BLaER1 (cell line): ENCODE results near the gene UBQLNL.

ENCODE experiments used
- H3K27ac ChIP-seq: shearing (Covaris generic); formaldehyde crosslinking; 2 replicates; pipeline ENCODE4 v1.8.1; 2022
- H3K27me3 ChIP-seq: shearing (Covaris generic); formaldehyde crosslinking; 2 replicates; pipeline ENCODE4 v1.8.1; 2022
- H3K36me3 ChIP-seq: shearing (Covaris generic); formaldehyde crosslinking; 2 replicates; pipeline ENCODE4 v1.8.1; 2022
- H3K4me1 ChIP-seq: shearing (Covaris generic); formaldehyde crosslinking; 2 replicates; pipeline ENCODE4 v1.8.1; 2022
- H3K4me2 ChIP-seq: shearing (Covaris generic); formaldehyde crosslinking; 2 replicates; pipeline ENCODE4 v1.8.1; 2022
- H3K4me3 ChIP-seq: shearing (Covaris generic); formaldehyde crosslinking; 2 replicates; pipeline ENCODE4 v1.8.1; 2022
- H3K9ac ChIP-seq: shearing (Covaris generic); formaldehyde crosslinking; 2 replicates; pipeline ENCODE4 v1.8.1; 2022
- H3K9me3 ChIP-seq: shearing (Covaris generic); formaldehyde crosslinking; 2 replicates; pipeline ENCODE4 v1.8.1; 2022
- H4K20me1 ChIP-seq: shearing (Covaris generic); formaldehyde crosslinking; 2 replicates; pipeline ENCODE4 v1.8.1; 2022
- Cebpa-rat ChIP-seq: shearing (Covaris generic); IDR thresholded peaks from 2 replicates; pipeline ENCODE4 v1.8.1; 2022

Gene UBQLNL

GRCh38 chr11:5516599-5516998 is at the start of gene UBQLNL:
TSS of gene UBQLNL (minus strand) at chr11:5516699. CDS start at chr11:5516441, 258 bp downstream.
- Histone ChIP-seq H3K27me3 (no peaks in the 10 kb centered on the region), H3K9ac (no peak within 1 kb of the TSS), H3K9me3 (no peaks in the 10 kb centered on the region), H3K36me3 (no peaks in the 10 kb centered on the region), H3K4me2 (no peak within 1 kb of the TSS), H4K20me1 (no peaks in the 10 kb centered on the region), H3K4me1 (no peaks in the 10 kb centered on the region), H3K4me3 (no peak within 1 kb of the TSS), H3K27ac (no peak within 1 kb of the TSS)
- TF ChIP-seq Cebpa-rat, result no peak

GRCh38 chr11:5564259-5565019 is 47.9 kb upstream of the UBQLNL start:
- H3K27me3 ChIP-seq, result no peaks in the 10 kb centered on the region
- no peak for TF ChIP-seq Cebpa-rat
- peaks cover 4% of the 10 kb centered on the region for H3K9me3 ChIP-seq
- no peaks in the 10 kb centered on the region for H4K20me1 ChIP-seq
- no peak overlapping the region for H3K9ac ChIP-seq
- no peaks in the 10 kb centered on the region for H3K36me3 ChIP-seq
- H3K4me1 ChIP-seq, result peaks cover 3% of the 10 kb centered on the region; the same call in 1 of the 2 replicates
- H3K27ac ChIP-seq, result no peak overlapping the region
- H3K4me3 ChIP-seq, result no peak overlapping the region
- H3K4me2 ChIP-seq, result no peak overlapping the region

DNA sequence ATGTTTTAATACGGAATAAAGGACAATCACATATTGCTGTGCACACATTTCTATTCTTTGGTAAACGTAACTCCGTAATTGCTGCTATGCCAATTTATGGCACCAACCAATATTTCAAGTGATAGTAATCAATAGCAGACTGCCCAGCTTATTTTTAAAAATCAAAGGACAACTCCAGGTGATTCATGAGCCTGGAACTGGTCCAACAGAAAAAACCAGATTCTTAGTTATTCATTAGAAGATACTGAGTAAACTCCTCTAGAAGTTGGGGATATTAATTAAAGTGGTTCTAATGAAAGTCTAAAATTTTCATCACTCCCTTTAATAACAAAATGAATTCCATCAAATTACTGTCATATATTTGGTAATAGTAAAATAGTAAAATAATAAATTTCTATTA is 41.3 kb upstream of the UBQLNL start:
- H3K36me3 ChIP-seq, result no peaks in the 10 kb centered on the region
- no peak overlapping the region for H3K4me3 ChIP-seq
- H3K4me2 ChIP-seq, result no peak overlapping the region
- no peak for TF ChIP-seq Cebpa-rat
- peaks cover 6% of the 10 kb centered on the region; the same call in 1 of the 2 replicates for H3K4me1 ChIP-seq
- H3K27me3 ChIP-seq, result no peaks in the 10 kb centered on the region
- H3K27ac ChIP-seq, result no peak overlapping the region
- H3K9ac ChIP-seq, result no peak overlapping the region
- no peaks in the 10 kb centered on the region for H4K20me1 ChIP-seq
- no peaks in the 10 kb centered on the region for H3K9me3 ChIP-seq

- no peak for TF ChIP-seq Cebpa-rat
- H3K4me2 ChIP-seq, result no peak overlapping the region
- H3K27ac ChIP-seq, result no peak overlapping the region
- no peaks in the 10 kb centered on the region for H4K20me1 ChIP-seq
- H3K27me3 ChIP-seq, result no peaks in the 10 kb centered on the region
- H3K9me3 ChIP-seq, result no peaks in the 10 kb centered on the region
- no peak overlapping the region for H3K4me3 ChIP-seq
- peaks cover 6% of the 10 kb centered on the region; the same call in 1 of the 2 replicates for H3K4me1 ChIP-seq
- H3K9ac ChIP-seq, result no peak overlapping the region
- H3K36me3 ChIP-seq, result no peaks in the 10 kb centered on the region
Measured at GRCh38 chr11:5556596-5557188, 40.2 kb upstream of the UBQLNL start.

DNA sequence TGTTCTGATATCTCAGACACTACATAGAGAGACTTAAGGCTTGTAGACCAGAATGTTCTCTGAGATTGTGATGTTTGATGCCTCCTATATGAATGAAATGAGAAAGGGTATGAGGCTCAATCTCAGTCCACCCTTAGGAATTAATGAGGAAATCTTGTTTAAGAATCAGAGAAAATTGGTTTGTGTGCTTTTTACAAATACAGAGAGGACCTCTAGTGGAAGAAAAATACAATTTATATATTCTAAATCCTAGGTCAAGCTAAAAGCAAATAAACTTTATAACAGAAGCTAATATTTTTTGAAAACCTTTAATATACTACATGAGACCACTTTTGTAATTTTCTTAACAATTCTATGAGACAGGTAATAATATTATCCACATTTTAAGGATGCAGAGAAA is 36.8 kb upstream of the UBQLNL start:
- Histone ChIP-seq H3K27ac (no peak overlapping the region), H3K4me2 (no peak overlapping the region), H3K9ac (no peak overlapping the region), H3K9me3 (no peaks in the 10 kb centered on the region), H3K27me3 (no peaks in the 10 kb centered on the region), H3K4me3 (no peak overlapping the region), H3K4me1 (peaks cover 6% of the 10 kb centered on the region; the same call in 1 of the 2 replicates), H3K36me3 (no peaks in the 10 kb centered on the region), H4K20me1 (no peaks in the 10 kb centered on the region)
- TF ChIP-seq Cebpa-rat, result no peak

- H3K9me3 ChIP-seq, result no peaks in the 10 kb centered on the region
- TF ChIP-seq Cebpa-rat, result no peak
Measured at GRCh38 chr11:5550440-5551095, 34.1 kb upstream of the UBQLNL start.

GRCh38 chr11:5548440-5548839 is 31.9 kb upstream of the UBQLNL start, which contains the start of gene OR52H1:
TSS of gene OR52H1 (minus strand) at chr11:5548540. CDS start at chr11:5545505, 3,035 bp downstream.
- no peaks in the 10 kb centered on the region for H3K27me3 ChIP-seq
- no peaks in the 10 kb centered on the region for H4K20me1 ChIP-seq
- no peak within 1 kb of the TSS for H3K27ac ChIP-seq
- no peak within 1 kb of the TSS for H3K4me3 ChIP-seq
- no peaks in the 10 kb centered on the region for H3K36me3 ChIP-seq
- no peak for TF ChIP-seq Cebpa-rat
- no peak within 1 kb of the TSS for H3K9ac ChIP-seq
- H3K9me3 ChIP-seq, result no peaks in the 10 kb centered on the region
- H3K4me1 ChIP-seq, result no peaks in the 10 kb centered on the region
- H3K4me2 ChIP-seq, result no peak within 1 kb of the TSS

More at GRCh38 chr11:5550440-5551095, 34.1 kb upstream of the UBQLNL start:
- H3K4me1 ChIP-seq, result peaks cover 4% of the 10 kb centered on the region; the same call in 1 of the 2 replicates
- H3K27me3 ChIP-seq, result no peaks in the 10 kb centered on the region
- H3K4me3 ChIP-seq, result no peak overlapping the region
- no peaks in the 10 kb centered on the region for H3K36me3 ChIP-seq
- no peak overlapping the region for H3K4me2 ChIP-seq
- H3K9ac ChIP-seq, result no peak overlapping the region
- no peaks in the 10 kb centered on the region for H4K20me1 ChIP-seq
- H3K27ac ChIP-seq, result no peak overlapping the region

DNA sequence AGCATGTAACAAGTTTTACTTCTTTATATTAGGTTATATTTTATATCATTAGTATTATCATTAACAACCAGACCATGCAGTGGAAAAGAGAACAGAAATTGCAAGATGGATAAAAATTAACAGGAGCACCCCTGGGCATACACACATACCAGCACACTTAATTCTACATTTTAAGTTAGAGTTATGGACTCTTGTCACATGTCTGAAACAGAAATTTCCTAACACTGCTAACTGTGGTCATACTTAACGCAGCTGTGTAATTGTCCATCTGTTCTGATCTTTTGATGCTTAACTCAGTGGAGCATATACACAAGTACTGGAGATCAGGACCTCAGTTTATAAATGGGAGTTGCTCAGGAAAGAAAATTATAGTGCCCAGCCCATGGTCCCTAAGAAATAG is 31.5 kb upstream of the UBQLNL start:
- Histone ChIP-seq H3K36me3 (no peaks in the 10 kb centered on the region), H3K9ac (no peak overlapping the region), H3K9me3 (no peaks in the 10 kb centered on the region), H3K4me1 (no peaks in the 10 kb centered on the region), H3K4me3 (no peak overlapping the region), H4K20me1 (no peaks in the 10 kb centered on the region), H3K27ac (no peak overlapping the region), H3K4me2 (no peak overlapping the region), H3K27me3 (no peaks in the 10 kb centered on the region)
- no peak for TF ChIP-seq Cebpa-rat

- Histone ChIP-seq H4K20me1 (no peaks in the 10 kb centered on the region), H3K36me3 (no peaks in the 10 kb centered on the region), H3K9me3 (no peaks in the 10 kb centered on the region), H3K4me1 (no peaks in the 10 kb centered on the region), H3K4me2 (no peak overlapping the region), H3K9ac (no peak overlapping the region), H3K27ac (no peak overlapping the region), H3K4me3 (no peak overlapping the region), H3K27me3 (no peaks in the 10 kb centered on the region)
- TF ChIP-seq Cebpa-rat, result no peak
Measured at GRCh38 chr11:5546457-5546856, 30.0 kb upstream of the UBQLNL start.

- H3K4me2 ChIP-seq, result no peak overlapping the region
- no peak overlapping the region for H3K9ac ChIP-seq
- H3K9me3 ChIP-seq, result 0 out of 2 replicates have a peak, but pooled peaks cover 3% of the 10 kb centered on the region
- H3K4me3 ChIP-seq, result no peak overlapping the region
- H3K27ac ChIP-seq, result no peak overlapping the region
- no peaks in the 10 kb centered on the region for H3K36me3 ChIP-seq
- no peak for TF ChIP-seq Cebpa-rat
- H4K20me1 ChIP-seq, result no peaks in the 10 kb centered on the region
- H3K4me1 ChIP-seq, result no peaks in the 10 kb centered on the region
- H3K27me3 ChIP-seq, result no peaks in the 10 kb centered on the region
Measured at GRCh38 chr11:5541427-5541826, 24.9 kb upstream of the UBQLNL start.
